ENCODE measurements around the gene SCT.

Gene SCT

DNA sequence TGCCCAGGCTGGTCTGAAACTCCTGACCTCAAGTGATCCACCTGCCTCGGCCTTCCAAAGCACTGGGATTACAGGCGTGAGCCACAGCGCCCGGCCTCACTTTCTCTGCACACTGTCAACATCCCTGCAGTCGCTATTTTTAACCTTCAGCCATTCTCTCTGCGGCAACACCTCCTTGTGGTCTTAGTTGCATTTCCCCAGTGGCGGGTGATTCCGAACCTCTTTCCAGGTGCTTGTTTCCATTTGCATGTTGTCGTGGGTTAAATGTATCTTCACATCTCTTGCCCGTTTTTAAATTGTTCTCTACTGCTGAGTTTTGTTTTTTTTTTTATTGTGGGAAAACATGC, 2.2 kb upstream of the SCT start:
- TF ChIP-seq SIN3A (IDR thresholded peaks at IDR 0.05; ENCODE audit: borderline replicate concordance, insufficient read depth, low read length) (no peak), TAF1 (IDR thresholded peaks at IDR 0.05; ENCODE audit: borderline replicate concordance, insufficient read depth, low read length) (no peak), POLR2AphosphoS5 (IDR thresholded peaks at IDR 0.05; ENCODE audit: low read depth, low read length) (no peak), FOXP2 (optimal IDR thresholded peaks at IDR 0.05; ENCODE audit: borderline replicate concordance, extremely low read depth, extremely low read length, insufficient read depth) (no peak)
- TF ChIP-seq, protein P1, sequence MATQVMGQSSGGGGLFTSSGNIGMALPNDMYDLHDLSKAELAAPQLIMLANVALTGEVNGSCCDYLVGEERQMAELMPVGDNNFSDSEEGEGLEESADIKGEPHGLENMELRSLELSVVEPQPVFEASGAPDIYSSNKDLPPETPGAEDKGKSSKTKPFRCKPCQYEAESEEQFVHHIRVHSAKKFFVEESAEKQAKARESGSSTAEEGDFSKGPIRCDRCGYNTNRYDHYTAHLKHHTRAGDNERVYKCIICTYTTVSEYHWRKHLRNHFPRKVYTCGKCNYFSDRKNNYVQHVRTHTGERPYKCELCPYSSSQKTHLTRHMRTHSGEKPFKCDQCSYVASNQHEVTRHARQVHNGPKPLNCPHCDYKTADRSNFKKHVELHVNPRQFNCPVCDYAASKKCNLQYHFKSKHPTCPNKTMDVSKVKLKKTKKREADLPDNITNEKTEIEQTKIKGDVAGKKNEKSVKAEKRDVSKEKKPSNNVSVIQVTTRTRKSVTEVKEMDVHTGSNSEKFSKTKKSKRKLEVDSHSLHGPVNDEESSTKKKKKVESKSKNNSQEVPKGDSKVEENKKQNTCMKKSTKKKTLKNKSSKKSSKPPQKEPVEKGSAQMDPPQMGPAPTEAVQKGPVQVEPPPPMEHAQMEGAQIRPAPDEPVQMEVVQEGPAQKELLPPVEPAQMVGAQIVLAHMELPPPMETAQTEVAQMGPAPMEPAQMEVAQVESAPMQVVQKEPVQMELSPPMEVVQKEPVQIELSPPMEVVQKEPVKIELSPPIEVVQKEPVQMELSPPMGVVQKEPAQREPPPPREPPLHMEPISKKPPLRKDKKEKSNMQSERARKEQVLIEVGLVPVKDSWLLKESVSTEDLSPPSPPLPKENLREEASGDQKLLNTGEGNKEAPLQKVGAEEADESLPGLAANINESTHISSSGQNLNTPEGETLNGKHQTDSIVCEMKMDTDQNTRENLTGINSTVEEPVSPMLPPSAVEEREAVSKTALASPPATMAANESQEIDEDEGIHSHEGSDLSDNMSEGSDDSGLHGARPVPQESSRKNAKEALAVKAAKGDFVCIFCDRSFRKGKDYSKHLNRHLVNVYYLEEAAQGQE (IDR thresholded peaks at IDR 0.05; ENCODE audit: insufficient read depth in 1 of 2, low read depth in 2 of 2, low read length in 2 of 2): no peak

DNA sequence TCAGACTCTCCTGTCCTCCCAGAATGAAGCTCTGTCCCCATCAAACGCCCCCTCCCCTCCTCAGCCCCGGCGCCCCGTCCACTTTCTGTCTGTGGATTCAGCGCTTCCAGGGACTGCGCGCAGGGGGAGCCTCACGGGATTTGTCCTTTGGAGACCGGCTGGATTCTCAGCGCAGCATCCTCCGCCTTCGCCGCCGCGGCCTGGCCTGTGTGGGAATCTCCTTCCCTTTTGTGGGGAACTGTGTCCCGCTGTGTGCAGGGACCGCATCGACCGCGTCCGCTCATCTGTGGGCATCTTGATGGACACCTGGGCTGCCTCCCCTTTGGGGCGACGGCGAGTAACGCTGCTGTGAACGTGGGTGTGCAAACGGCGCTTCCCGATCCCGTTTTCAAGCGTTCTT, 1.1 kb upstream of the SCT start:
- TF ChIP-seq POLR2AphosphoS5 (IDR thresholded peaks at IDR 0.05; ENCODE audit: low read depth, low read length) (no peak), SIN3A (IDR thresholded peaks at IDR 0.05; ENCODE audit: borderline replicate concordance, insufficient read depth, low read length) (no peak), TAF1 (IDR thresholded peaks at IDR 0.05; ENCODE audit: borderline replicate concordance, insufficient read depth, low read length) (no peak), FOXP2 (optimal IDR thresholded peaks at IDR 0.05; ENCODE audit: borderline replicate concordance, extremely low read depth, extremely low read length, insufficient read depth) (no peak)
- TF ChIP-seq, protein P1 (IDR thresholded peaks at IDR 0.05; ENCODE audit: insufficient read depth in 1 of 2, low read depth in 2 of 2, low read length in 2 of 2): no peak

DNA sequence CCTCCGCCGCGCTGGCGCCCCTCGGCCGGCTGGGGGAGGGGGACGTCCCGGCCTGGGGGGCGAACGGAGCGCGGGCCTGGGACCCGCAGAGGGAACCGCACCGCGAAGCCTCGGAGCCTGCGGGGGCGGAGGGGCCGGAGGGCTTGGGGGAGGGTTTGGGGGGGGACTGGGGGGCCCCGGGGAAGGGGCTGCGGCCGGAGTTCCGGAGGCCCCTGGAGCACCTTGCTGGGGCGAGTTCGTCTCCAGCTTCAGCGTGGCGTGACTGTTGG, 261 bp upstream of the SCT start:
- no peak for TF ChIP-seq FOXP2 (optimal IDR thresholded peaks at IDR 0.05; ENCODE audit: borderline replicate concordance, extremely low read depth, extremely low read length, insufficient read depth)

DNA sequence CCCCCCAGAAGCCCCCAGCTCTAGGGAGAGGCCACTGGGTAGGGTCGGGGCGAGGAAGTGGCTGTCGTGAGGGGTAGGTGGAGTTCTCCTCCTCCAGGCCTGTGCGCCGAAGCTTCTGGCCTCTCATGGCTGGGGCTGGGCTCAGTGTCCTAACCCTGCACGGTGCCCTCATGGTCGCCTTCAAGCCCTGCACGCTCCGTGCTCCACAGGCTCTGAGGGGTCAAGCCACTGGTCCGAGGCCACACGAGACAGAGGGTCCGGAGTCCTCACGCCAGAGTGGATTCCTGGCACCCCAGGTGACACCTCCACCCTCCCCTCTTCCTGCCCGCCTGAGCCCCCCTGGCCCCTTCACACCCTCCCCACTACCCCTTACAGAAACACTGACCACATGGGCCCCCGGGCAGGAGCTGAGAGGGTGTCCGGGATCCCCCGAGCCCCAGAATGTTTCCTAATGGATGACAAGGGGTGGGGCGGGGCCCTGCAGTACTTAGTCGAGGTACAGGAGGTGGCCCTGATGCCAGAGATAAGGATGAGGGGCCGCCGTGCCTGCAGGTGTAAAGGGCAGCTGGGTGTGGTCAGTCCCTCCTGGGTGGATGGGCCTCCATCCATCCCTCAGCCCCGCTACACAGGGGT, 1.2 kb downstream of the SCT start:
- no peak for TF ChIP-seq FOXP2 (optimal IDR thresholded peaks at IDR 0.05; ENCODE audit: borderline replicate concordance, extremely low read depth, extremely low read length, insufficient read depth)
- no peak for TF ChIP-seq TAF1 (IDR thresholded peaks at IDR 0.05; ENCODE audit: borderline replicate concordance, insufficient read depth, low read length)
- TF ChIP-seq, protein P1 (IDR thresholded peaks at IDR 0.05; ENCODE audit: insufficient read depth in 1 of 2, low read depth in 2 of 2, low read length in 2 of 2): no peak
- TF ChIP-seq POLR2AphosphoS5 (IDR thresholded peaks at IDR 0.05; ENCODE audit: low read depth, low read length): no peak
- TF ChIP-seq SIN3A (IDR thresholded peaks at IDR 0.05; ENCODE audit: borderline replicate concordance, insufficient read depth, low read length): no peak

DNA sequence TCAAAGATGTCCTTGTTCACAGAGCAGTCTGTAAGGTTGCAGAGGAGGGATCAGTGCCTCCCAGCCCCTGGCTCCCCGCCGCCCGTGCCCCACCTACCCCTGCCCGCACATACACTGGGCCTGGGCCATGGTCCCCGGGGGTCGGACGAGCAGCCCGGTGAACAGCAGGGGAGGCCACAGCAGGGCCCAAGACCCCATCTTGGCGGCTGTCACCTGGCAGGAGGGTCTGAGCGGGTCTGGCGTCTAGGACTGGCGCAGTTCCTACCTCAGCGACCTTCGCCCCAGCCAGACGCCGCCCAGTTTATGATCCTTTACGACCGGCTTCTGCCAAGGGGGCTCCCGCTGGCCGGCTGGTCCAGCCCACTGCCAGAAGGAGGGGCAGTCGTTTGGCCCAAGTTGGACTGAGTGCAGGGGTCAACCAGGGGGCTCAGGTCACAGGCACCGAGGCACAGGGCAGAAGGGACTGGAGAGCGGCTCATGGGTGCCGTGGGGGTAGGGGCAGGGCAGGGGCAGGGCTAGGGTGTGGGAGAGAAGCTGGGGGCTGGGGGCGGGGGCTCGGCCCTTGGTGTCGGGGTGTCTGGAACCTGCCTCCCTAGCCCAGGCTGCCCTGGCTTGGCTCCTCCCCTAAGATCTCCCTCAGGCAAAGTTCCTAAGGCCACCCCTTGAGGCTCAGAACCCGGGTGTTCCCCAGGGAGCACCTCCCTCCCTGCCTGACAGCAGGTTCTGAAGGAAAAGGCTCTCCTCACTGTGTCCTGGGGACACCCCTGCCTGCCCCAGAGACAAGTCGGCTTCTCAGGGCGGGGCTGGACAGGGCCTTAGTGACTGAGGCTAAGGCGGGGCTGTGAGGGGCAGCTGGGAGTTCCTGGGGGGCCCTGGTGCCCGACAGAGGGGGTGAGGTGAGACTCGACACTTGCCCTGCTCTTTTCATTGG, 2.0 kb downstream of the SCT start, which contains the start of gene CDHR5:
CDHR5 (minus strand) TSS at position 251 of the 931 bp plus-strand sequence; CDS start at position 198, 53 bp downstream.
- no peak for TF ChIP-seq FOXP2 (optimal IDR thresholded peaks at IDR 0.05; ENCODE audit: borderline replicate concordance, extremely low read depth, extremely low read length, insufficient read depth)
- TF ChIP-seq POLR2AphosphoS5 (IDR thresholded peaks at IDR 0.05; ENCODE audit: low read depth, low read length): no peak
- no peak for TF ChIP-seq TAF1 (IDR thresholded peaks at IDR 0.05; ENCODE audit: borderline replicate concordance, insufficient read depth, low read length)
